WTC11 (cell line): ENCODE results near the gene RBM18. TPM values are rescaled to one million over a fixed set of nuclear protein-coding genes. Genes with fewer than 3 reads are reported as not detected.

Experiments
- ATF1 ChIP-seq: sonication (generic); formaldehyde crosslinking; IDR thresholded peaks from 2 replicates; pipeline ENCODE4 v1.8.1; 2023; ENCODE audit warnings: mild to moderate bottlenecking, moderate library complexity, missing genetic modification reagents
- EMX1 ChIP-seq: fragments of 250-450 bp; sonication (Bioruptor Pico); IDR thresholded peaks from 2 replicates; pipeline ENCODE4 v1.8.0; 2021; ENCODE audit warnings: mild to moderate bottlenecking
- ETV6 ChIP-seq: sonication (generic); formaldehyde crosslinking; IDR thresholded peaks from 2 replicates; pipeline ENCODE4 v1.8.1; 2022; ENCODE audit warnings: mild to moderate bottlenecking, missing genetic modification reagents
- GRHL2 ChIP-seq: fragments of 250-450 bp; sonication (Bioruptor Pico); IDR thresholded peaks from 2 replicates; pipeline ENCODE4 v1.8.0; 2022; ENCODE audit warnings: mild to moderate bottlenecking, moderate library complexity; ENCODE audit not compliant: insufficient replicate concordance, severe bottlenecking
- HMGA2 ChIP-seq: fragments of 250-450 bp; sonication (Bioruptor Pico); IDR thresholded peaks from 2 replicates; pipeline ENCODE4 v1.4.0; 2021; ENCODE audit warnings: mild to moderate bottlenecking, moderate library complexity
- JAZF1 ChIP-seq: fragments of 250-450 bp; sonication (Bioruptor Pico); IDR thresholded peaks from 2 replicates; pipeline ENCODE4 v1.9.0; 2021; ENCODE audit warnings: moderate library complexity, mild to moderate bottlenecking, inconsistent platforms
- MXD4 ChIP-seq: fragments of 250-450 bp; sonication (Bioruptor Pico); IDR thresholded peaks from 2 replicates; pipeline ENCODE4 v1.8.0; 2021; ENCODE audit warnings: mild to moderate bottlenecking, moderate library complexity, borderline replicate concordance
- NR1H2 ChIP-seq: sonication (generic); formaldehyde crosslinking; IDR thresholded peaks from 2 replicates; pipeline ENCODE4 v1.9.0; 2021; ENCODE audit warnings: mild to moderate bottlenecking, moderate library complexity, missing genetic modification reagents
- RELA ChIP-seq: sonication (generic); formaldehyde crosslinking; IDR thresholded peaks from 2 replicates; pipeline ENCODE4 v1.8.1; 2022; ENCODE audit warnings: missing genetic modification reagents, mild to moderate bottlenecking, borderline replicate concordance
- SMAD3 ChIP-seq: sonication (generic); formaldehyde crosslinking; IDR thresholded peaks from 2 replicates; pipeline ENCODE4 v1.8.0; 2022; ENCODE audit warnings: missing genetic modification reagents, mild to moderate bottlenecking, borderline replicate concordance
- ZNF263 ChIP-seq: sonication (generic); formaldehyde crosslinking; IDR thresholded peaks from 2 replicates; pipeline ENCODE4 v1.8.1; 2022; ENCODE audit warnings: low read depth, mild to moderate bottlenecking, moderate library complexity, missing genetic modification reagents
- ZNF396 ChIP-seq: fragments of 250-450 bp; sonication (Bioruptor Pico); IDR thresholded peaks from 2 replicates; pipeline ENCODE4 v1.8.0; 2021; ENCODE audit warnings: mild to moderate bottlenecking, moderate library complexity, borderline replicate concordance
- ZNF423 ChIP-seq: fragments of 250-450 bp; sonication (Bioruptor Pico); IDR thresholded peaks from 2 replicates; pipeline ENCODE4 v2.1.2; 2022; ENCODE audit warnings: mild to moderate bottlenecking, moderate library complexity
- total RNA-seq: library from RNA; stranded (reverse); gene quantifications from 3 replicates; pipeline ENCODE4 v1.2.3, GENCODE V29; 2021
- TF ChIP-seq, protein P1 (sequence below): sonication (generic); formaldehyde crosslinking; IDR thresholded peaks from 2 replicates; pipeline ENCODE4 v1.8.1; 2023; ENCODE audit warnings: mild to moderate bottlenecking, missing genetic modification reagents, borderline replicate concordance
- TF ChIP-seq, protein P2 (sequence below): sonication (generic); formaldehyde crosslinking; IDR thresholded peaks from 2 replicates; pipeline ENCODE4 v1.8.1; 2022; ENCODE audit warnings: missing genetic modification reagents, borderline replicate concordance
- TF ChIP-seq, protein P3 (sequence below): sonication (generic); formaldehyde crosslinking; IDR thresholded peaks from 2 replicates; pipeline ENCODE4 v1.8.0; 2022; ENCODE audit warnings: mild to moderate bottlenecking, missing genetic modification reagents
- TF ChIP-seq, protein P4 (sequence below): fragments of 250-450 bp; sonication (Bioruptor Pico); IDR thresholded peaks from 2 replicates; pipeline ENCODE4 v1.8.0; 2021; ENCODE audit warnings: mild to moderate bottlenecking
- TF ChIP-seq, protein P5 (sequence below): sonication (generic); formaldehyde crosslinking; IDR thresholded peaks from 2 replicates; pipeline ENCODE4 v1.8.1; 2023; ENCODE audit warnings: mild to moderate bottlenecking, missing genetic modification reagents, moderate library complexity
- TF ChIP-seq, protein P6 (sequence below): sonication (generic); formaldehyde crosslinking; IDR thresholded peaks from 2 replicates; pipeline ENCODE4 v1.8.1; 2023; ENCODE audit warnings: mild to moderate bottlenecking, moderate library complexity, missing genetic modification reagents

Gene RBM18
- total RNA-seq, 1 experiment from 2014 or later = 11.4 TPM

DNA sequence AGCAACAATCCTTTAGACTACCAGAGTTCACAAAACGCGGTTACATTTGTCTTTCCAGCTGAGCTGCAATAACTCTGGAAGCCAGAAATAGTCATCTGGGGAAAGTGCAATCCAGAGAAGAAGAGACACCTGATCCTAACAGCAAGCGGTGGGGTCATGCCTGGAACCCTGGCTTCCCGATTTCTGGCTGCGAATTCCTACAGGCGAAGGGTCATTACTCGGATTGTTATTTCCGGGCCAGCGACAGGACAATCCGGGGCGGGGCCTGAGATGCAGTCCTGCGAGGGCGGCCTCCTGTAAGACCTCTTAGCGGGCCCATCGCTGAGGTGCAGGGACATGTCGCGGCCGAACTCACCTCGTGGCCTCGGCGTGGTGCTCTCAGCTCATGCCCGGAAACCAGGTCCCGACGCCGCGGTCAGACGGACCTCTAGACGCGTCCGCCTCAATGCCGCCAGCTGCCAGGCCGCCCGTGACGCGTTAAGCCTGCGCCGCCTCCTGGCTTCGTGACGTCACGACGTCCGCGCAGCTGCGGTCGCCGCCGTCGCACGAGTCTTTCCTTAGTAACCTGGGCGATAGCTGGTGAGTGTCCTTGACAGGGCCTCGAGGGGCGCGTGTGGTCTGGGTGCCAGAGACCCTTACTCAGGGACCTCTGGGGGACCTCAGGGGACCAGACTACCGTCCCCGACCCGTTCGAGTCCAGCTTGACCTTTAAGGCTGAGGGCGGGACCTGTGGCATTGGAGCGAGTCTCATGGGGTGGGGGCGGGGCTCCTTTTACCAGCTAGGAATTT is at the start of gene RBM18, which contains the start of gene MRRF (continued):
- TF ChIP-seq, protein P1, sequence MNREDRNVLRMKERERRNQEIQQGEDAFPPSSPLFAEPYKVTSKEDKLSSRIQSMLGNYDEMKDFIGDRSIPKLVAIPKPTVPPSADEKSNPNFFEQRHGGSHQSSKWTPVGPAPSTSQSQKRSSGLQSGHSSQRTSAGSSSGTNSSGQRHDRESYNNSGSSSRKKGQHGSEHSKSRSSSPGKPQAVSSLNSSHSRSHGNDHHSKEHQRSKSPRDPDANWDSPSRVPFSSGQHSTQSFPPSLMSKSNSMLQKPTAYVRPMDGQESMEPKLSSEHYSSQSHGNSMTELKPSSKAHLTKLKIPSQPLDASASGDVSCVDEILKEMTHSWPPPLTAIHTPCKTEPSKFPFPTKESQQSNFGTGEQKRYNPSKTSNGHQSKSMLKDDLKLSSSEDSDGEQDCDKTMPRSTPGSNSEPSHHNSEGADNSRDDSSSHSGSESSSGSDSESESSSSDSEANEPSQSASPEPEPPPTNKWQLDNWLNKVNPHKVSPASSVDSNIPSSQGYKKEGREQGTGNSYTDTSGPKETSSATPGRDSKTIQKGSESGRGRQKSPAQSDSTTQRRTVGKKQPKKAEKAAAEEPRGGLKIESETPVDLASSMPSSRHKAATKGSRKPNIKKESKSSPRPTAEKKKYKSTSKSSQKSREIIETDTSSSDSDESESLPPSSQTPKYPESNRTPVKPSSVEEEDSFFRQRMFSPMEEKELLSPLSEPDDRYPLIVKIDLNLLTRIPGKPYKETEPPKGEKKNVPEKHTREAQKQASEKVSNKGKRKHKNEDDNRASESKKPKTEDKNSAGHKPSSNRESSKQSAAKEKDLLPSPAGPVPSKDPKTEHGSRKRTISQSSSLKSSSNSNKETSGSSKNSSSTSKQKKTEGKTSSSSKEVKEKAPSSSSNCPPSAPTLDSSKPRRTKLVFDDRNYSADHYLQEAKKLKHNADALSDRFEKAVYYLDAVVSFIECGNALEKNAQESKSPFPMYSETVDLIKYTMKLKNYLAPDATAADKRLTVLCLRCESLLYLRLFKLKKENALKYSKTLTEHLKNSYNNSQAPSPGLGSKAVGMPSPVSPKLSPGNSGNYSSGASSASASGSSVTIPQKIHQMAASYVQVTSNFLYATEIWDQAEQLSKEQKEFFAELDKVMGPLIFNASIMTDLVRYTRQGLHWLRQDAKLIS = no peak
- peak; percentile 99 for TF ChIP-seq ETV6 (CRISPR knock-in tag)
- TF ChIP-seq EMX1 (CRISPR knock-in tag) = no peak
- TF ChIP-seq GRHL2 (CRISPR knock-in tag) = no peak
- TF ChIP-seq, protein P2, sequence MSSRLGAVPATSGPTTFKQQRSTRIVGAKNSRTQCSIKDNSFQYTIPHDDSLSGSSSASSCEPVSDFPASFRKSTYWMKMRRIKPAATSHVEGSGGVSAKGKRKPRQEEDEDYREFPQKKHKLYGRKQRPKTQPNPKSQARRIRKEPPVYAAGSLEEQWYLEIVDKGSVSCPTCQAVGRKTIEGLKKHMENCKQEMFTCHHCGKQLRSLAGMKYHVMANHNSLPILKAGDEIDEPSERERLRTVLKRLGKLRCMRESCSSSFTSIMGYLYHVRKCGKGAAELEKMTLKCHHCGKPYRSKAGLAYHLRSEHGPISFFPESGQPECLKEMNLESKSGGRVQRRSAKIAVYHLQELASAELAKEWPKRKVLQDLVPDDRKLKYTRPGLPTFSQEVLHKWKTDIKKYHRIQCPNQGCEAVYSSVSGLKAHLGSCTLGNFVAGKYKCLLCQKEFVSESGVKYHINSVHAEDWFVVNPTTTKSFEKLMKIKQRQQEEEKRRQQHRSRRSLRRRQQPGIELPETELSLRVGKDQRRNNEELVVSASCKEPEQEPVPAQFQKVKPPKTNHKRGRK (CRISPR knock-in tag) = no peak
- TF ChIP-seq RELA = peak; percentile 94; the same call in 1 of the 2 replicates
- TF ChIP-seq ZNF263 (CRISPR knock-in tag) = no peak
- TF ChIP-seq, protein P3, sequence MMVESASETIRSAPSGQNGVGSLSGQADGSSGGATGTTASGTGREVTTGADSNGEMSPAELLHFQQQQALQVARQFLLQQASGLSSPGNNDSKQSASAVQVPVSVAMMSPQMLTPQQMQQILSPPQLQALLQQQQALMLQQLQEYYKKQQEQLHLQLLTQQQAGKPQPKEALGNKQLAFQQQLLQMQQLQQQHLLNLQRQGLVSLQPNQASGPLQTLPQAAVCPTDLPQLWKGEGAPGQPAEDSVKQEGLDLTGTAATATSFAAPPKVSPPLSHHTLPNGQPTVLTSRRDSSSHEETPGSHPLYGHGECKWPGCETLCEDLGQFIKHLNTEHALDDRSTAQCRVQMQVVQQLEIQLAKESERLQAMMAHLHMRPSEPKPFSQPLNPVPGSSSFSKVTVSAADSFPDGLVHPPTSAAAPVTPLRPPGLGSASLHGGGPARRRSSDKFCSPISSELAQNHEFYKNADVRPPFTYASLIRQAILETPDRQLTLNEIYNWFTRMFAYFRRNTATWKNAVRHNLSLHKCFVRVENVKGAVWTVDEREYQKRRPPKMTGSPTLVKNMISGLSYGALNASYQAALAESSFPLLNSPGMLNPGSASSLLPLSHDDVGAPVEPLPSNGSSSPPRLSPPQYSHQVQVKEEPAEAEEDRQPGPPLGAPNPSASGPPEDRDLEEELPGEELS (CRISPR knock-in tag) = peak; percentile 97
- no peak for TF ChIP-seq HMGA2 (CRISPR knock-in tag)
- TF ChIP-seq ATF1 (CRISPR knock-in tag) = peak; percentile 95; the same call in 1 of the 2 replicates
- TF ChIP-seq, protein P4, sequence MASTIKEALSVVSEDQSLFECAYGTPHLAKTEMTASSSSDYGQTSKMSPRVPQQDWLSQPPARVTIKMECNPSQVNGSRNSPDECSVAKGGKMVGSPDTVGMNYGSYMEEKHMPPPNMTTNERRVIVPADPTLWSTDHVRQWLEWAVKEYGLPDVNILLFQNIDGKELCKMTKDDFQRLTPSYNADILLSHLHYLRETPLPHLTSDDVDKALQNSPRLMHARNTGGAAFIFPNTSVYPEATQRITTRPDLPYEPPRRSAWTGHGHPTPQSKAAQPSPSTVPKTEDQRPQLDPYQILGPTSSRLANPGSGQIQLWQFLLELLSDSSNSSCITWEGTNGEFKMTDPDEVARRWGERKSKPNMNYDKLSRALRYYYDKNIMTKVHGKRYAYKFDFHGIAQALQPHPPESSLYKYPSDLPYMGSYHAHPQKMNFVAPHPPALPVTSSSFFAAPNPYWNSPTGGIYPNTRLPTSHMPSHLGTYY (CRISPR knock-in tag) = no peak
- TF ChIP-seq SMAD3 (CRISPR knock-in tag) = peak; percentile 98
- no peak for TF ChIP-seq ZNF423
- TF ChIP-seq, protein P5, sequence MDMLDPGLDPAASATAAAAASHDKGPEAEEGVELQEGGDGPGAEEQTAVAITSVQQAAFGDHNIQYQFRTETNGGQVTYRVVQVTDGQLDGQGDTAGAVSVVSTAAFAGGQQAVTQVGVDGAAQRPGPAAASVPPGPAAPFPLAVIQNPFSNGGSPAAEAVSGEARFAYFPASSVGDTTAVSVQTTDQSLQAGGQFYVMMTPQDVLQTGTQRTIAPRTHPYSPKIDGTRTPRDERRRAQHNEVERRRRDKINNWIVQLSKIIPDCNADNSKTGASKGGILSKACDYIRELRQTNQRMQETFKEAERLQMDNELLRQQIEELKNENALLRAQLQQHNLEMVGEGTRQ (CRISPR knock-in tag) = peak; percentile 74
- no peak for TF ChIP-seq JAZF1 (CRISPR knock-in tag)
- no peak for TF ChIP-seq MXD4 (CRISPR knock-in tag)
- TF ChIP-seq, protein P6, sequence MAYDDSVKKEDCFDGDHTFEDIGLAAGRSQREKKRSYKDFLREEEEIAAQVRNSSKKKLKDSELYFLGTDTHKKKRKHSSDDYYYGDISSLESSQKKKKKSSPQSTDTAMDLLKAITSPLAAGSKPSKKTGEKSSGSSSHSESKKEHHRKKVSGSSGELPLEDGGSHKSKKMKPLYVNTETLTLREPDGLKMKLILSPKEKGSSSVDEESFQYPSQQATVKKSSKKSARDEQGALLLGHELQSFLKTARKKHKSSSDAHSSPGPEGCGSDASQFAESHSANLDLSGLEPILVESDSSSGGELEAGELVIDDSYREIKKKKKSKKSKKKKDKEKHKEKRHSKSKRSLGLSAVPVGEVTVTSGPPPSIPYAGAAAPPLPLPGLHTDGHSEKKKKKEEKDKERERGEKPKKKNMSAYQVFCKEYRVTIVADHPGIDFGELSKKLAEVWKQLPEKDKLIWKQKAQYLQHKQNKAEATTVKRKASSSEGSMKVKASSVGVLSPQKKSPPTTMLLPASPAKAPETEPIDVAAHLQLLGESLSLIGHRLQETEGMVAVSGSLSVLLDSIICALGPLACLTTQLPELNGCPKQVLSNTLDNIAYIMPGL (CRISPR knock-in tag) = peak; percentile 86
- TF ChIP-seq ZNF396 (CRISPR knock-in tag) = no peak
- no peak for TF ChIP-seq NR1H2 (CRISPR knock-in tag)
